DOHH2 (cell line): ENCODE data around the gene GPSM1.

ENCODE experiments used
- H3F3A ChIP-seq: fragments of 200-600 bp; sonication (generic), shearing (Covaris generic); 2 replicates; pipeline ENCODE4 v1.6.0; 2016; ENCODE audit warnings: antibody characterized with exemption, mild to moderate bottlenecking; ENCODE audit not compliant: control insufficient read depth, insufficient read depth
- H3K27ac ChIP-seq: fragments of 200-600 bp; sonication (generic); 2 replicates; pipeline ENCODE4 v1.5.1; 2014; ENCODE audit warnings: low read depth, mild to moderate bottlenecking, low read length, moderate library complexity
- H3K27me3 ChIP-seq: fragments of 200-600 bp; sonication (generic); 2 replicates; pipeline ENCODE4 v1.6.1; 2014; ENCODE audit warnings: mild to moderate bottlenecking, low read length, mixed read lengths; ENCODE audit not compliant: control insufficient read depth
- H3K36me3 ChIP-seq: fragments of 200-600 bp; sonication (generic); 2 replicates; pipeline ENCODE4 v1.6.1; 2014; ENCODE audit warnings: mild to moderate bottlenecking, low read length, moderate library complexity, mixed read lengths; ENCODE audit not compliant: control insufficient read depth
- H3K4me1 ChIP-seq: fragments of 200-600 bp; sonication (generic); 2 replicates; pipeline ENCODE4 v1.6.1; 2014; ENCODE audit warnings: mild to moderate bottlenecking, low read length, mixed read lengths; ENCODE audit not compliant: control insufficient read depth
- H3K4me2 ChIP-seq: fragments of 200-600 bp; sonication (generic); 2 replicates; pipeline ENCODE4 v1.6.0; 2014; ENCODE audit warnings: mild to moderate bottlenecking, low read length, moderate library complexity
- H3K4me3 ChIP-seq: fragments of 200-600 bp; sonication (generic); 2 replicates; pipeline ENCODE4 v1.5.1; 2014; ENCODE audit warnings: mild to moderate bottlenecking, low read length, mixed read lengths
- H3K79me2 ChIP-seq: fragments of 200-600 bp; sonication (generic); 2 replicates; pipeline ENCODE4 v1.6.1; 2014; ENCODE audit warnings: mild to moderate bottlenecking, low read length, mixed read lengths; ENCODE audit not compliant: control insufficient read depth
- H3K9me2 ChIP-seq: fragments of 200-600 bp; sonication (generic); replicated peaks from 2 replicates; pipeline ENCODE4 v1.6.1; 2014; ENCODE audit warnings: mild to moderate bottlenecking, low read length, mixed read lengths; ENCODE audit not compliant: control insufficient read depth
- H3K9me3 ChIP-seq: fragments of 200-600 bp; sonication (generic); 2 replicates; pipeline ENCODE4 v1.6.1; 2014; ENCODE audit warnings: antibody characterized with exemption, low read length, mixed read lengths; ENCODE audit not compliant: control insufficient read depth, insufficient read depth
- H4K20me1 ChIP-seq: fragments of 200-600 bp; sonication (generic); 2 replicates; pipeline ENCODE4 v1.6.0; 2014; ENCODE audit warnings: low read depth, mild to moderate bottlenecking, antibody characterized with exemption, low read length, moderate library complexity; ENCODE audit not compliant: control insufficient read depth, insufficient read depth
- EZH2phosphoT487 ChIP-seq: fragments of 200-600 bp; sonication (generic); IDR thresholded peaks from 2 replicates; pipeline ENCODE4 v1.6.1; 2017; ENCODE audit warnings: borderline replicate concordance, mild to moderate bottlenecking, antibody characterized with exemption, low read length, moderate library complexity, mixed read lengths
- TF ChIP-seq, protein P1 (sequence below): fragments of 200-600 bp; sonication (generic); IDR thresholded peaks from one replicate; pipeline ENCODE4 v1.5.1; 2014; ENCODE audit warnings: antibody characterized with exemption, mild to moderate bottlenecking, low read depth, low read length; ENCODE audit not compliant: poor library complexity, severe bottlenecking

The GPSM1 gene

DNA sequence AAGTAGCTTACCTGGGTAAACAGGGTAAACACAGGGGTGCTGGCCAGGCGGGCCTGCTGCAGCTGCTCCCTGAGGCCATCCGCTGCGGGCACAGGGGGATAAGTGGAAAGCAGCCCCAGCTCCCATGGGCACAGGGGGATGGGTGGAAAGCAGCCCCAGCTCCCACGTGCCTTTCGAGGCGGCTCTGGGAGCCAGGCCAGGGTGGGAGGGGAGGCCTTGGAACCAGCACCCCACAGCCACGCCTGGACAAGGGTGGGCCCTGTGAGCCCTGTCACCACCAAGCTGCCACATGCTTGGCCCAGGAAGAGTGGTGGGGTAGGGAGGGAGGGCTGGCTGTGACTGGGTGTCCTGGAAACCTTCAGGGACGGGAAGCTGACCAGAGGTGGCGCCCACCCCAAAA lies 54.0 kb downstream of the GPSM1 start:
- Histone ChIP-seq H3K4me3 (no peak overlapping the region), H3K9me2 (no peaks in the 10 kb centered on the region), H3F3A (no peaks in the 10 kb centered on the region), H3K4me1 (no peaks in the 10 kb centered on the region), H4K20me1 (no peaks in the 10 kb centered on the region), H3K79me2 (no peaks in the 10 kb centered on the region), H3K27me3 (no peaks in the 10 kb centered on the region), H3K27ac (no peak overlapping the region), H3K9me3 (no peaks in the 10 kb centered on the region), H3K4me2 (no peak overlapping the region), H3K36me3 (peaks cover 80% of the 10 kb centered on the region)
- TF ChIP-seq, protein P1, sequence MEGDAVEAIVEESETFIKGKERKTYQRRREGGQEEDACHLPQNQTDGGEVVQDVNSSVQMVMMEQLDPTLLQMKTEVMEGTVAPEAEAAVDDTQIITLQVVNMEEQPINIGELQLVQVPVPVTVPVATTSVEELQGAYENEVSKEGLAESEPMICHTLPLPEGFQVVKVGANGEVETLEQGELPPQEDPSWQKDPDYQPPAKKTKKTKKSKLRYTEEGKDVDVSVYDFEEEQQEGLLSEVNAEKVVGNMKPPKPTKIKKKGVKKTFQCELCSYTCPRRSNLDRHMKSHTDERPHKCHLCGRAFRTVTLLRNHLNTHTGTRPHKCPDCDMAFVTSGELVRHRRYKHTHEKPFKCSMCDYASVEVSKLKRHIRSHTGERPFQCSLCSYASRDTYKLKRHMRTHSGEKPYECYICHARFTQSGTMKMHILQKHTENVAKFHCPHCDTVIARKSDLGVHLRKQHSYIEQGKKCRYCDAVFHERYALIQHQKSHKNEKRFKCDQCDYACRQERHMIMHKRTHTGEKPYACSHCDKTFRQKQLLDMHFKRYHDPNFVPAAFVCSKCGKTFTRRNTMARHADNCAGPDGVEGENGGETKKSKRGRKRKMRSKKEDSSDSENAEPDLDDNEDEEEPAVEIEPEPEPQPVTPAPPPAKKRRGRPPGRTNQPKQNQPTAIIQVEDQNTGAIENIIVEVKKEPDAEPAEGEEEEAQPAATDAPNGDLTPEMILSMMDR: no peak
- no peak for TF ChIP-seq EZH2phosphoT487

DNA sequence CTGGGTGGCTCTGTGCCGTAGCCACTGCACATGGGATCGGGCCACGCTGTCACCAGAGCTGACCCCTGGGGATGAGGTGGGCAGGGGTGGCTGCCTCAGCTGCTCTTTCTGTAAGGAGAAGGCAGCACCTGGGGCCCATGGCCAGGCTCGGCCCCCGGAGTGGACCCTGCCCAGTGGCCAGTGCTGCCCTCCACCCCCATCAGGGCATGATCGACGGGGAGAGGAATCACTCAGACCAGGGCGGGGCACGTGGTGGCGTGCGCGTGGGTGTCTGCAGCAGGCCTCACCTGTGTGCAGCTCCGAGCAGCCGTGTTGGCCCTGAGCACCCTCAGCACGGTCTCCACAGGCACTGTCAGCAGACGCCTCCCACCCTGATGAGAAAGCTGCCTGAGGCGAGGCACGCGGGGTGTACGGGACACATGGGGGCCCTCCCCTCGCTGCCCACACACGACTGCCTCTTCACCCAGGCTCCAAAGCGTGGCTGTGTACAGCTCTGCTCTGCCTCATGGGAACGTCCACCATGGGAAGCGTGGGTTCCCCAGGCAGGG lies 54.7 kb downstream of the GPSM1 start:
- Histone ChIP-seq H3K9me2 (no peaks in the 10 kb centered on the region), H3K36me3 (peaks cover 80% of the 10 kb centered on the region), H3K4me1 (no peaks in the 10 kb centered on the region), H4K20me1 (no peaks in the 10 kb centered on the region), H3F3A (no peaks in the 10 kb centered on the region), H3K27ac (no peak overlapping the region), H3K27me3 (no peaks in the 10 kb centered on the region), H3K4me2 (no peak overlapping the region), H3K9me3 (no peaks in the 10 kb centered on the region), H3K79me2 (no peaks in the 10 kb centered on the region), H3K4me3 (no peak overlapping the region)
- TF ChIP-seq, protein P1: no peak
- TF ChIP-seq EZH2phosphoT487: no peak

DNA sequence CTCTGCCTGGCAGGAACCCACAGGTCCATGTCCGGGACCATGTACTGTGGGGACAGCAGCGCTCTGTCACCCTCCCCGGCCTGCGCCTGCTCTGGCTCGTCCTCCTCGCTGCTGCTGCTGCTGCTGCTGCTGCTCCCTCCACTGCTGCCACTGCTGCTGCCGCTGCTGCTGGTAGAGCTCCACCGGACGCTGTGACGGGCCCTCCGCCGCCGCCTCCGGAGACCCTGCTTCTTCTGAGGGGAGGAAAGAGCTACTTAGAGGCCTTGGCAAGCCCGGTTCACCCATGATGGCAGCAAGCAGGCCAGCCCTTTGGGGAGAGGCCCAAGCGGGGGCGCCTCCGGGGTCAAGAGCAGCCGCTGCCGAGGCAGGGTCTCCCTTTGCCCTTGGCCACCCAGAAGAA lies 56.1 kb downstream of the GPSM1 start:
- Histone ChIP-seq H4K20me1 (no peaks in the 10 kb centered on the region), H3K27me3 (no peaks in the 10 kb centered on the region), H3K4me3 (no peak overlapping the region), H3F3A (no peaks in the 10 kb centered on the region), H3K9me2 (no peaks in the 10 kb centered on the region), H3K27ac (no peak overlapping the region), H3K36me3 (peaks cover 80% of the 10 kb centered on the region), H3K79me2 (no peaks in the 10 kb centered on the region), H3K4me2 (no peak overlapping the region), H3K4me1 (no peaks in the 10 kb centered on the region), H3K9me3 (no peaks in the 10 kb centered on the region)
- TF ChIP-seq, protein P1: no peak
- no peak for TF ChIP-seq EZH2phosphoT487

DNA sequence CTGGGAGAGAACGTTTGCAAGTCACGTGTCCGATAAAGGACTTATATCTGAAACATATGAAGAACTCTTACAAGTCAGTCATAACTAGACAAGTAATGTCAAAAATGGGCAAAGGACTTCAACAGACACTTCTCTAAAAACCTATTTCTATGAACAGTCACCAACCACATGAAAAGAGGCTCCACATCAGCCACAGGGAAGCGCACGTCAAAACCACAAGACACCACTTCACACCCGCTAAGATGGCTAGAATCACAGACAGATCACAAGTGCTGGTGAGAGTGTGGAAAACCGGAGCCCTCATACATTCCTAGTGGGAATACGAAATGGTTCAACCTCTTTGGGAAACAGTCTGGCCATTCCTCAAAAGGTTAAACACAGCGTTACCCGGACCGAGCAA lies 57.7 kb downstream of the GPSM1 start:
- H3K9me2 ChIP-seq: no peaks in the 10 kb centered on the region
- H3K4me2 ChIP-seq: no peak overlapping the region
- peaks cover 82% of the 10 kb centered on the region for H3K36me3 ChIP-seq
- TF ChIP-seq, protein P1: no peak
- TF ChIP-seq EZH2phosphoT487: no peak
- H4K20me1 ChIP-seq: no peaks in the 10 kb centered on the region
- H3F3A ChIP-seq: no peaks in the 10 kb centered on the region
- H3K27me3 ChIP-seq: no peaks in the 10 kb centered on the region
- no peak overlapping the region for H3K4me3 ChIP-seq
- H3K4me1 ChIP-seq: no peaks in the 10 kb centered on the region
- no peaks in the 10 kb centered on the region for H3K79me2 ChIP-seq
- H3K27ac ChIP-seq: no peak overlapping the region
- no peaks in the 10 kb centered on the region for H3K9me3 ChIP-seq
